ENCODE results near the gene CHGA.

The CHGA gene

DNA sequence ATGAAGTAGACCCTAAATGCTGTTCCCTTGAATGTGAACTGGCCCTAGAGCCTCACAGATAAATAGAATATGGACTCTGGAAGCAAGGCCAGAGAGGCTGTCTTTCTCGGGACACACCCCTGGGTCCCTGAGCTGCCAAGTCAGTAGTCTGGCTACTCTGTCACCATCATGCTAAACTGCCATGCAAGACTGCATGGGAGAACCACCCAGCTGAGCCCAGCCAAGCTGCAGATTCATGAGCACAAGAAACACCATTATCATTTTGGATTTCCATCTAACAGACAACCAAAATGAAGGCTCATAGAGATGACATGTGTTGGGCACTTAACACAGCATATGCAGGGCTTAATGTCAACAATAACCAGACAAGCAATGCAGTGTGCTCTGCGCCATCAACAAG lies 53.3 kb downstream of the CHGA start:
- no peak for DNase-seq (ENCODE audit: low read depth in 2 of 2, low spot score in 1 of 2)

DNA sequence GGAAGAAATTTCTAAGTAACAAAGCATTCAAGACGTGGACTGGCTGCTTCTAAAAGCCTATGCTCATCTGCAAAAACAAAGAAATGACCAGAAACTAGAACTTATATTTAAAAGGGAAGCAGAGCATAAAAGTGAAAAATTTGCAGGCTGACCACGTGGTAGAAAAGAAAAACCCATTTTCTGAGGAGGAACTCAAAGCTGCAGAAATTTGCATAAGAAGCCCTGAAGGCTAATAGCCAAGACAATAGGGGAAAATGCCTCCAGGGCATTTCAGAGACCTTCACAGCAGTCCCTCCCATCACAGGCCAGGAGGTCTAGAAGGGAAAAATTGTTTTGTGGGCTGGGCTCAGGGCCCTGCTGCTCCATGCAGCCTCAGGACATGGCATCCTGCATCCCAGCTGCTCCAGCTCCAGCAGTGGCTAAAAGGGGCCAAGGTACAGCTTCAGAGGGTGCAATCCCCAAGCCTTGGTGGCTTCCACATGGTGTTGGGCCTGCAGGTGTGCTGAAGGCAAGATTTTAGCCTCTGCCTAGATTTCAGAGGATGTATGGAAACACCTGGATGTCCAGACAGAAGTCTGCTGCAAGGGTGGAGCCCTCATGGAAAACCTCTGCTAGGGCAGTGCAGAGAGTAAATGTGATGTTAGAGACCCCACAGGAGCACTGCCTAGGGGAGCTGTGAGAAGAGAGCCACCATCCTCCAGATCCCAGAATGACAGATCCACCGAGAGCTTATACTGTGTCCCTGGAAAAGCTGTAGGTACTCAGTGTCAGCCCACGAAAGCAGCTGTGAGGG lies 55.5 kb downstream of the CHGA start:
- no peak for DNase-seq (ENCODE audit: low read depth in 2 of 2, low spot score in 1 of 2)

DNA sequence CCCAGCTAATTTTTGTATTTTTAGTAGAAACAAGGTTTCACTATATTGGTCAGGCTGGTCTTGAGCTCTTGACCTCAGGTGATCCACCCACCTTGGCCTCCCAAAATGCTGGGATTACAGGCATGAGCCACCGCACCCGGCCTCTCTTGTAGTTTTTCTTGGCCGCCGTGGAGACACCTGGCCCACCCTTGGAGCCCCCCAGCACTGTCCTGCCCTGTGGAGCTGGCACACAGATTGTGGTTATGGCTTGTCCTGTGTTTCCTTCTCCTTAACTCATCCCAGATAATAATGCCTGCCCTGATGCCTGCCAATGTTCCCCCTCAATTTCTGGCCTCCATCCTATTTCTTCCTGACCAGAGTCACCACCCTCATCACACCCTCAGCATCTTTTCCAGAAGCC lies 57.9 kb downstream of the CHGA start:
- DNase-seq (ENCODE audit: low read depth in 2 of 2, low spot score in 1 of 2): no peak

DNA sequence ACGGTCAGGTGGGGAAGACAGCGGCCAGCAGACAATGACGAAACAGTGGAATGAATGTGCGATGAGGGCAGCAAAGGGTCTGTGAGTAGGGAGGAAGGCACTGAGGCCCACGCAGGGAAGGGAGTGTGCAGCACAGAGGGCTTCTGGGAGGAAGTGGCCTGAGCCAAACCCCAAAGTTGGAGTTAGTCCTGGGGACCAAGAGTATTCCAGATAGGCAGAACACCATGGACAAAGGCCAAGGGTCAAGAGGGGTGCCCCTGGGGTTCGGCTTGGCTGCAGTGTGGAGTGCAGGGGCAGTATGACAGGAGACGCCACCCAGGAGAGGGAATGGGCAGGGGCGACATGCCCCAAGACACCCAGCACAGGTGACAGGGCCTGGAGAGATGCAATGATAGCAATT lies 58.8 kb downstream of the CHGA start:
- no peak for DNase-seq (ENCODE audit: low read depth in 2 of 2, low spot score in 1 of 2)

DNA sequence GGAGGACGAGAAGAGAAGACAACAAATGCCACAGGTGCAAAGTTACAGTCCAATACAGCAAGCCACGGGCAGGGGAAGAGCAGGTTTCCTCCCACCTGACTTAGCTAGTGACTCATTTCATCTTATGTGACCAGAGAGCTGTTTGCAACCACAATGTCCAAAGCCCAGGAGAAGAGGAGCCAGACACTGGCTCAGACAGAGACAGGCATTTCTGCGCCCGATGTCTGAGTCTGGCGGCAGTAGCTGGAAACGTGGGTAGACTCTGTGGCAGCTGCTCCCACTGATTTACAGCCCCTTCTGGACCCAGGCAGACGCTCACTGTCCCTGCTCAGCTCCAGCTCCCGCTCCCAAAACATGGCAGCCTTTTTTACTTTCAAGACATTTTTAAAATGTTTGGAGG lies 60.0 kb downstream of the CHGA start:
- no peak for DNase-seq (ENCODE audit: low read depth in 2 of 2, low spot score in 1 of 2)

DNA sequence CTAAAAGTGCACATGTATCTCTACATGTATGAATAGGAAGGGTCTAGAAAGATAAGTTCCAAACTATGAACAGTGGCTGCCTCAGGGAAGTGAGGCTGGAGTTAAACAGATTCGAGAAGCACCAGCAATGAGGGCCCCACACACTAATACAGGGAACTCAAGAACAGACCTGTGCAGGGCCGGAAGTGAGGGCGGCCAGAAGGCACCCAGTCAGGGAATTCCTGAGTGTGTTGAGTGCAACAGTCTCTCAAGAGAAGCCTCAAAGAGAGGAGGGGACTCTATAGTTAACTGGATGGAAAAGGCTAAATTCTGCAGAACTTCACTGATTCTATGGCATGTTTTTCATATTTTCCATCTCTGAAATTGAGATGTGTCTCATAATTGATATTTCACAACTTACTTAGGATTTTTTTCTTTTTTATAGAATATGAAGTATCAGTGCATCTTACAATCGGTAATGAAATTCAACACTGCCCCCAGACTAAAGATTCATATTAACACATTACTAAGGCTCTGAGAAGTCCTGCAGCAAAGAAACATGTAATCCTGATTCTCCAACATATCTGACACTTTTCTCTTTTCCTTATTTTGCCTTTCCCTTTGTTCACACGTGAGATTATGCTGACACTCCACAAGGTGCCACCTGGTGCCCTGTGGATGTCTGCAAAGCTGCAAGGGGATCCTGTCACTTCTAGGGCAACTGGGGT lies 61.3 kb downstream of the CHGA start:
- no peak for DNase-seq (ENCODE audit: low read depth in 2 of 2, low spot score in 1 of 2)

Data from stimulated activated CD8-positive, alpha-beta memory T cell treated with anti-CD3 and anti-CD28 coated beads, Interleukin-4, amount 100 ng/mL, for 4 hours (primary cell).